ENCODE results near the gene KIF26B. TPM values are rescaled to one million over a fixed set of nuclear protein-coding genes. Genes with fewer than 3 reads are reported as not detected.

Gene KIF26B
- total and polyA plus RNA-seq, 2 of the 4 experiments (the other 2 are of a cell fraction), result 0.53 to 0.54 TPM

- Histone ChIP-seq H3K18ac (ENCODE audit: low read depth, low read length) (no peak overlapping the region), H2BK15ac (ENCODE audit: low read depth, low read length) (no peak overlapping the region), H3K27ac (ENCODE audit: insufficient read depth, low read length) (no peak overlapping the region), H2AFZ (replicated peaks; ENCODE audit: low read length, poor library complexity) (no peak overlapping the region), H3K27me3 (ENCODE audit: control insufficient read depth, insufficient read depth, low read length) (no peaks in the 10 kb centered on the region), H3K4ac (ENCODE audit: low read depth, low read length) (no peak overlapping the region), H3K79me1 (ENCODE audit: low read depth in 1 of 2, low read length in 2 of 2) (peaks cover 0 to 4% of the 10 kb centered on the region in 2 experiments; a peak in 2 of 4 replicates), H3K14ac (replicated peaks; ENCODE audit: low read depth, low read length) (no peak overlapping the region), H3K36me3 (ENCODE audit: control insufficient read depth, insufficient read depth, low read length) (peaks cover 5% of the 10 kb centered on the region), H4K8ac (ENCODE audit: low read depth in 2 of 2, low read length in 2 of 2) (no peak overlapping the region), H3K9me3 (ENCODE audit: control insufficient read depth, insufficient read depth, low read length) (no peaks in the 10 kb centered on the region), H4K91ac (ENCODE audit: insufficient read depth, low read depth, low read length) (no peak overlapping the region), H3K23ac (ENCODE audit: low read depth, low read length) (no peak overlapping the region), H3K4me3 (ENCODE audit: insufficient read depth, low read depth, low read length) (no peak overlapping the region), H3K9ac (ENCODE audit: low read depth, low read length) (no peak overlapping the region), H4K20me1 (ENCODE audit: insufficient read depth, low read length) (no peaks in the 10 kb centered on the region), H3K4me2 (ENCODE audit: low read depth, low read length) (no peak overlapping the region), H3K9me1 (ENCODE audit: insufficient read depth, low read length) (peaks cover 4% of the 10 kb centered on the region; the same call in 1 of the 2 replicates), H3K56ac (ENCODE audit: extremely low read depth, insufficient read depth, low read length) (no peak overlapping the region), H3K4me1 (ENCODE audit: control insufficient read depth, insufficient read depth, low read length) (no peaks in the 10 kb centered on the region), H2BK120ac (ENCODE audit: low read depth, low read length) (no peak overlapping the region), H2AK5ac (ENCODE audit: low read depth, low read length) (no peak overlapping the region), H2BK5ac (ENCODE audit: low read depth, low read length, poor library complexity, severe bottlenecking) (no peak overlapping the region), H2AK9ac (replicated peaks; ENCODE audit: low read depth, low read length, poor library complexity) (no peak overlapping the region), H4K5ac (ENCODE audit: low read depth, low read length) (no peak overlapping the region), H2BK20ac (ENCODE audit: low read depth, low read length) (no peak overlapping the region)
- no CpG with 5 or more reads among the region's 6 CpGs for WGBS, 2 experiments (ENCODE audit: extremely low coverage in 2 of 2, insufficient read length in 1 of 2)
- in situ Hi-C loops (cut with MboI; ENCODE audit: low sequenced_read_pairs) (loop anchor here (25.0 kb wide), 1 partner anchor 1526 kb away; no protein-coding TSS in a partner anchor), intact Hi-C loops (cut with micrococcal nuclease) (no loop called here), dilution Hi-C loops (cut with HindIII; ENCODE audit: low sequenced_read_pairs, unreplicated experiment) (no loop called here)
- POLR2A ChIA-PET (ENCODE audit: unreplicated experiment), result no interaction called here
- ATAC-seq (ENCODE audit: low read depth), result no peak
- DNase-seq, result no peak
- CTCF ChIA-PET, result interaction anchor here (0.6 kb wide), 1 partner anchor 17 kb away, joined by 3 read pairs; no protein-coding TSS in a partner anchor
- TF ChIP-seq BHLHE40 (IDR thresholded peaks at IDR 0.05; ENCODE audit: low read depth, low read length), result no peak
- no peak for TF ChIP-seq MAFK (IDR thresholded peaks at IDR 0.05; ENCODE audit: low read depth, low read length)
- no peak for TF ChIP-seq CHD1 (IDR thresholded peaks at IDR 0.05; ENCODE audit: low read depth, low read length)
- no peak for TF ChIP-seq RFX5 (IDR thresholded peaks at IDR 0.05; ENCODE audit: low read depth, low read length)
- no peak for TF ChIP-seq MXI1 (IDR thresholded peaks at IDR 0.05; ENCODE audit: borderline replicate concordance, low read depth, low read length)
- TF ChIP-seq NFE2L2 (IDR thresholded peaks at IDR 0.05; ENCODE audit: low read depth, low read length), result no peak
- TF ChIP-seq, protein P1, sequence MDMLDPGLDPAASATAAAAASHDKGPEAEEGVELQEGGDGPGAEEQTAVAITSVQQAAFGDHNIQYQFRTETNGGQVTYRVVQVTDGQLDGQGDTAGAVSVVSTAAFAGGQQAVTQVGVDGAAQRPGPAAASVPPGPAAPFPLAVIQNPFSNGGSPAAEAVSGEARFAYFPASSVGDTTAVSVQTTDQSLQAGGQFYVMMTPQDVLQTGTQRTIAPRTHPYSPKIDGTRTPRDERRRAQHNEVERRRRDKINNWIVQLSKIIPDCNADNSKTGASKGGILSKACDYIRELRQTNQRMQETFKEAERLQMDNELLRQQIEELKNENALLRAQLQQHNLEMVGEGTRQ (IDR thresholded peaks at IDR 0.05; ENCODE audit: low read depth, low read length), result no peak
- no peak for TF ChIP-seq MAZ (IDR thresholded peaks at IDR 0.05; ENCODE audit: borderline replicate concordance, low read depth, low read length)
- TF ChIP-seq SMC3 (IDR thresholded peaks at IDR 0.05; ENCODE audit: low read depth, low read length), result no peak
- TF ChIP-seq RAD21 (IDR thresholded peaks at IDR 0.05; ENCODE audit: low read length), result no peak
- TF ChIP-seq POLR2A (IDR thresholded peaks at IDR 0.05; ENCODE audit: low read depth, low read length), result no peak
- TF ChIP-seq CTCF (conservative IDR thresholded peaks at IDR 0.05; ENCODE audit: low read depth, low read length), result no peak
- no peak for TF ChIP-seq CEBPB (IDR thresholded peaks at IDR 0.05; ENCODE audit: low read depth, low read length)
- TF ChIP-seq, protein P2, sequence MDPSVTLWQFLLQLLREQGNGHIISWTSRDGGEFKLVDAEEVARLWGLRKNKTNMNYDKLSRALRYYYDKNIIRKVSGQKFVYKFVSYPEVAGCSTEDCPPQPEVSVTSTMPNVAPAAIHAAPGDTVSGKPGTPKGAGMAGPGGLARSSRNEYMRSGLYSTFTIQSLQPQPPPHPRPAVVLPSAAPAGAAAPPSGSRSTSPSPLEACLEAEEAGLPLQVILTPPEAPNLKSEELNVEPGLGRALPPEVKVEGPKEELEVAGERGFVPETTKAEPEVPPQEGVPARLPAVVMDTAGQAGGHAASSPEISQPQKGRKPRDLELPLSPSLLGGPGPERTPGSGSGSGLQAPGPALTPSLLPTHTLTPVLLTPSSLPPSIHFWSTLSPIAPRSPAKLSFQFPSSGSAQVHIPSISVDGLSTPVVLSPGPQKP (IDR thresholded peaks at IDR 0.05; ENCODE audit: borderline replicate concordance, low read depth, low read length), result no peak
- TF ChIP-seq RCOR1 (IDR thresholded peaks at IDR 0.05; ENCODE audit: insufficient replicate concordance, low read length), result no peak
- TF ChIP-seq FOS (IDR thresholded peaks at IDR 0.05; ENCODE audit: low read depth, low read length), result no peak
- no TSS peak for BruUV-seq (replicated peaks)
Observed at GRCh38 chr1:245160741-245161400, 6.1 kb downstream of the KIF26B start.

Data from IMR-90 (cell line).